Left colon (tissue), 2 donors: ENCODE data around the gene MCIDAS. TPM values are rescaled to one million over a fixed set of nuclear protein-coding genes. Genes with fewer than 3 reads are reported as not detected.

Experiments used
- ATAC-seq: fragments of 200-7000 bp; cut with Tn5 transposase; one replicate; pipeline ENCODE4 v1.9.1; 2020; ENCODE audit warnings: mild to moderate bottlenecking, moderate library complexity
- DNase-seq, 2 donors: peaks; one replicate each; pipeline ENCODE4 v3.0.0-alpha.2; 2020
- intact Hi-C, 2 donors: fragments of 100-400 bp; cut with DNase I in 1 of 2; cut with micrococcal nuclease in 1 of 2; formaldehyde crosslinking; loops; one replicate each; pipeline versions ENCODE4 v1.11.2 to v1.14.0; 2022; cut with DNase I, micrococcal nuclease
- total RNA-seq, 2 donors: library from RNA; stranded (reverse); fragmentation: NEBNext Ultra II Directional; extraction: Animal tissue kit (Norgen Biotek cat#: 25700); gene quantifications; one replicate each; pipeline ENCODE4 v1.2.1, GENCODE V29; 2021
- donor health status: DM: no; HTN: no; CAD: no.
- donor health status: DM: yes; HTN: yes; CAD: no.

MCIDAS gene
- total RNA-seq, 2 donors from 2014 or later, result 0.55 TPM; not detected in 1

- no peak for ATAC-seq
- intact Hi-C loops, result no loop called here
- no peak for DNase-seq
These were observed 1.8 kb downstream of the MCIDAS start for GRCh38 chr5:55225346-55225745.

GRCh38 chr5:55223812-55224240, 3.3 kb downstream of the MCIDAS start:
- ATAC-seq (no peak), DNase-seq (no peak)
- intact Hi-C loops, result no loop called here

GRCh38 chr5:55222985-55223811, 3.9 kb downstream of the MCIDAS start:
- intact Hi-C loops, result no loop called here
- no peak for ATAC-seq
- DNase-seq, result no peak

- DNase-seq (no peak), ATAC-seq (no peak)
- intact Hi-C loops, result no loop called here
These were observed 4.8 kb downstream of the MCIDAS start for GRCh38 chr5:55222092-55222984.

GRCh38 chr5:55220433-55221185, 6.5 kb downstream of the MCIDAS start:
- DNase-seq, result peak; percentile 46 to 64
- ATAC-seq, result peak; percentile 80
- intact Hi-C loops, result no loop called here

- ATAC-seq, result no peak
- intact Hi-C loops, result no loop called here
- DNase-seq, result no peak
These were observed 7.3 kb downstream of the MCIDAS start for GRCh38 chr5:55219770-55220169.

- intact Hi-C loops, result no loop called here
- ATAC-seq (peak; percentile 90), DNase-seq (peak; percentile 90)
These were observed 8.1 kb downstream of the MCIDAS start for GRCh38 chr5:55218967-55219366.

- no peak for DNase-seq
- no peak for ATAC-seq
- intact Hi-C loops, result no loop called here
These were observed 15.8 kb downstream of the MCIDAS start for GRCh38 chr5:55211184-55211874.

GRCh38 chr5:55205001-55205400, 22.1 kb downstream of the MCIDAS start:
- intact Hi-C loops, result no loop called here
- ATAC-seq (no peak), DNase-seq (no peak)

GRCh38 chr5:55191165-55191564, 36.0 kb downstream of the MCIDAS start:
- DNase-seq, result no peak
- intact Hi-C loops, result no loop called here
- ATAC-seq, result no peak

GRCh38 chr5:55188656-55189540, 38.2 kb downstream of the MCIDAS start:
- ATAC-seq (no peak), DNase-seq (no peak)
- intact Hi-C loops, result no loop called here

GRCh38 chr5:55187370-55187769, 39.7 kb downstream of the MCIDAS start:
- DNase-seq (no peak), ATAC-seq (peak; percentile 63)
- intact Hi-C loops, result no loop called here

- ATAC-seq (no peak), DNase-seq (no peak)
- intact Hi-C loops, result no loop called here
These were observed 47.1 kb downstream of the MCIDAS start for GRCh38 chr5:55180016-55180415.

GRCh38 chr5:55177078-55177477, 50.0 kb downstream of the MCIDAS start:
- no peak for DNase-seq
- intact Hi-C loops, result loop anchor here in 1 of 2 donors (10.0 kb wide), 1 partner anchor 58 kb away; the partner anchor contains the start of gene CCNO
- no peak for ATAC-seq

- peak; percentile 69 to 81 for DNase-seq
- intact Hi-C loops, result loop anchor here in 1 of 2 donors (10.0 kb wide), 1 partner anchor 59 kb away; the partner anchor contains the start of gene CCNO
- ATAC-seq, result peak; percentile 90
These were observed 50.8 kb downstream of the MCIDAS start for GRCh38 chr5:55176176-55176818.

- no peak for DNase-seq
- ATAC-seq, result no peak
- intact Hi-C loops, result loop anchor here in 1 of 2 donors (10.0 kb wide), 1 partner anchor 59 kb away; the partner anchor contains the start of gene CCNO
These were observed 51.3 kb downstream of the MCIDAS start for GRCh38 chr5:55175781-55176175.
